ENCODE measurements around the gene ISOC2.
A peak's percentile ranks its signal among the peaks of the same experiment; 100 is the strongest.

ISOC2 gene

GRCh38 chr19:55464039-55464661 is 2.7 kb upstream of the ISOC2 start:
- no peak for DNase-seq (ENCODE audit: extremely low read depth, low read depth)
- TF ChIP-seq, protein P1, sequence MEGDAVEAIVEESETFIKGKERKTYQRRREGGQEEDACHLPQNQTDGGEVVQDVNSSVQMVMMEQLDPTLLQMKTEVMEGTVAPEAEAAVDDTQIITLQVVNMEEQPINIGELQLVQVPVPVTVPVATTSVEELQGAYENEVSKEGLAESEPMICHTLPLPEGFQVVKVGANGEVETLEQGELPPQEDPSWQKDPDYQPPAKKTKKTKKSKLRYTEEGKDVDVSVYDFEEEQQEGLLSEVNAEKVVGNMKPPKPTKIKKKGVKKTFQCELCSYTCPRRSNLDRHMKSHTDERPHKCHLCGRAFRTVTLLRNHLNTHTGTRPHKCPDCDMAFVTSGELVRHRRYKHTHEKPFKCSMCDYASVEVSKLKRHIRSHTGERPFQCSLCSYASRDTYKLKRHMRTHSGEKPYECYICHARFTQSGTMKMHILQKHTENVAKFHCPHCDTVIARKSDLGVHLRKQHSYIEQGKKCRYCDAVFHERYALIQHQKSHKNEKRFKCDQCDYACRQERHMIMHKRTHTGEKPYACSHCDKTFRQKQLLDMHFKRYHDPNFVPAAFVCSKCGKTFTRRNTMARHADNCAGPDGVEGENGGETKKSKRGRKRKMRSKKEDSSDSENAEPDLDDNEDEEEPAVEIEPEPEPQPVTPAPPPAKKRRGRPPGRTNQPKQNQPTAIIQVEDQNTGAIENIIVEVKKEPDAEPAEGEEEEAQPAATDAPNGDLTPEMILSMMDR (IDR thresholded peaks at IDR 0.05; ENCODE audit: low read depth, low read length) = no peak

GRCh38 chr19:55463583-55464031 is 2.2 kb upstream of the ISOC2 start:
- no peak for DNase-seq (ENCODE audit: extremely low read depth, low read depth)
- TF ChIP-seq, protein P1 (IDR thresholded peaks at IDR 0.05; ENCODE audit: low read depth, low read length) = no peak

GRCh38 chr19:55462722-55463121 is 1.3 kb upstream of the ISOC2 start:
- no peak for DNase-seq (ENCODE audit: extremely low read depth, low read depth)
- TF ChIP-seq, protein P1 (IDR thresholded peaks at IDR 0.05; ENCODE audit: low read depth, low read length) = no peak

DNA sequence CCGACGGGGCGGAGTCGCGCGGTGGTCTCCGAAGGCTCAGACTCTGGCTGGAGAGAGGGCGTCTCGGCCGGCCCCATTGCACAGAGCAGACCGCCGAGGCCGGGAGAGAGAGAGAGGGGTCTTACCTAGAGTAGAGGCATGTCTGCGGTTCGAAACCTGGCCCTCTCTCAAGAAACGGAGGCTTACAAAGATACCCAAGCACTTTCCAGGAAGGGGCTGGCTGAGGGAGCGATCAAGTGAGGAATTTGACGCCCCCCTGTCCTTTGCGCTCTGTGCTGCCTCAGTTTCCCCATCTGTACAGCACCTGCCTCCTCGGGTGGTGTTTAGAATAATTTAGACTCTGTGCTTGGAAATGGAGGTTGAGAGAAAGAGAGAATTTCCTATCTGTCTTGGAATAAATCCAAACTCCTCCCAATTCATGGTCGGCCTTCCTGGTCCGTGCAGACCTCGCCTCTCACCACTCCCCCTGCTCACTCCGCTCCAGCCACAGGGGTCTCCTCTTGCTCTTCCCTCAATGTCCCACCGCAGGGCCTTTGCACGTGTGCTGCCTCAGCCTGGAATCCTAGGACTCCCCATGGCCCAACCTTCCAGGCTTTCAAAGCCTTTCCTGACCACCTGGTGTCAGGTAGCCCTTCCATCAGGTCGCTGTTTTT is 658 bp upstream of the ISOC2 start:
- TF ChIP-seq, protein P1 (IDR thresholded peaks at IDR 0.05; ENCODE audit: low read depth, low read length) = no peak
- DNase-seq (ENCODE audit: extremely low read depth, low read depth) = no peak

- TF ChIP-seq, protein P1 (IDR thresholded peaks at IDR 0.05; ENCODE audit: low read depth, low read length) = no peak
- DNase-seq (ENCODE audit: extremely low read depth, low read depth) = peak; percentile 71
These were observed 678 bp downstream of the ISOC2 start for GRCh38 chr19:55460670-55461258.

DNA sequence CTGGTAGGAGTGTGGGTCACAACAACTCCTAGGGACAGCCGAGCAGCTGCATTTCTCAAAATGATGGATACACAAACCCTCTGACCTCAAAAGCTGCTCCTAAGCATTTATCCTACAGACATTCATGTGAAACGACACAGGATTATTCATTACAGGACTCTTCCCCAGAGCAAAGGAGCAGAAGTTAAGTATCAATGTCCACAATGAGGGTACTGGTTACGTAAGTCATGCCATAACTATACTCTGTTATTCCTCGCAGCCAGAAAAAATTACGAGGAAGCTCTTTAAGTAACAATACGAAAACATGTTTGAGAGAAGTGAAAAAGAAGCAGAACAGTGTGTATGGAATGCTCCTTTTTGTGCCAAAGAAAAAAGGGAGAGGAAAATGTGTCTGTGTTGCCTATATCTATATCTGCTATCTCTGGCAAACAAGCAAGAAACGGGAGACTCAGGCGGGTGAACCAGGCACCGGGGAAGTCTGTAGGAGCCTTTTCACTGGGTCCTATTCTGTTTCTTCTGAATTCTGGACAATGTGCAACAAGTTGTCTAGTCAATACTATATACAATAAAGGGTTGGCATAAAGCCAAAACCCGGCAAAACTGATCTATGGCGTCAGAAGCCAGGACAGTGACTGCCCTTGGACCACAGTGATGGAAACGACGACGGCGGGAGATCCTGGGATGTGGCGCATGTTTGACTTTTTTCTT is 1.3 kb downstream of the ISOC2 start:
- TF ChIP-seq, protein P1 (IDR thresholded peaks at IDR 0.05; ENCODE audit: low read depth, low read length) = no peak
- DNase-seq (ENCODE audit: extremely low read depth, low read depth) = no peak

- TF ChIP-seq, protein P1 (IDR thresholded peaks at IDR 0.05; ENCODE audit: low read depth, low read length) = no peak
- DNase-seq (ENCODE audit: extremely low read depth, low read depth) = no peak
These were observed 1.9 kb downstream of the ISOC2 start for GRCh38 chr19:55459551-55459949.
